SK-N-SH treated with all-trans-retinoic acid at 6 μM for 48 hours (cell line): ENCODE measurements around the gene ZNF175.

Experiments
- ATAC-seq: fragments of 200-7000 bp; cut with Tn5 transposase; 3 replicates; pipeline ENCODE4 v1.9.1; 2020; ENCODE audit warnings: mild to moderate bottlenecking, moderate library complexity
- BACH2 ChIP-seq: fragments of 250-450 bp; sonication (Bioruptor Pico); IDR thresholded peaks from 2 replicates; pipeline ENCODE4 v1.9.0; 2021; ENCODE audit warnings: mild to moderate bottlenecking, borderline replicate concordance
- CSDC2 ChIP-seq: fragments of 250-450 bp; sonication (Bioruptor Pico); IDR thresholded peaks from 2 replicates; pipeline ENCODE4 v1.5.0; 2020; ENCODE audit warnings: mild to moderate bottlenecking, moderate library complexity
- ISL1 ChIP-seq: fragments of 250-450 bp; sonication (Bioruptor Pico); IDR thresholded peaks from 2 replicates; pipeline ENCODE4 v2.1.2; 2022; ENCODE audit warnings: mild to moderate bottlenecking, moderate library complexity
- OSR1 ChIP-seq: fragments of 250-450 bp; sonication (Bioruptor Pico); IDR thresholded peaks from 2 replicates; pipeline ENCODE4 v1.8.0; 2022; ENCODE audit warnings: moderate library complexity, mild to moderate bottlenecking, inconsistent platforms
- PPARA ChIP-seq: fragments of 250-450 bp; sonication (Bioruptor Pico); IDR thresholded peaks from 2 replicates; pipeline ENCODE4 v1.5.0; 2020; ENCODE audit warnings: mild to moderate bottlenecking, borderline replicate concordance
- RARB ChIP-seq: fragments of 250-450 bp; sonication (Bioruptor Pico); IDR thresholded peaks from 2 replicates; pipeline ENCODE4 v1.8.0; 2021; ENCODE audit warnings: mild to moderate bottlenecking, moderate library complexity
- SNAI2 ChIP-seq: fragments of 250-450 bp; sonication (Bioruptor Pico); IDR thresholded peaks from 2 replicates; pipeline ENCODE4 v1.5.0; 2020; ENCODE audit warnings: mild to moderate bottlenecking, moderate library complexity
- TCF4 ChIP-seq: fragments of 250-450 bp; sonication (Bioruptor Pico); IDR thresholded peaks from 2 replicates; pipeline ENCODE4 v1.8.0; 2021; ENCODE audit warnings: mild to moderate bottlenecking, moderate library complexity, borderline replicate concordance
- TOX ChIP-seq: fragments of 250-450 bp; sonication (Bioruptor Pico); IDR thresholded peaks from 2 replicates; pipeline ENCODE4 v1.8.0; 2021; ENCODE audit warnings: mild to moderate bottlenecking, moderate library complexity, borderline replicate concordance
- TSHZ2 ChIP-seq: fragments of 250-450 bp; sonication (Bioruptor Pico); IDR thresholded peaks from 2 replicates; pipeline ENCODE4 v1.5.0; 2020; ENCODE audit warnings: mild to moderate bottlenecking, moderate library complexity
- ZC3H10 ChIP-seq: fragments of 250-450 bp; sonication (Bioruptor Pico); IDR thresholded peaks from 2 replicates; pipeline ENCODE4 v1.5.1; 2021; ENCODE audit warnings: mild to moderate bottlenecking, moderate library complexity
- ZFP3 ChIP-seq: fragments of 250-450 bp; sonication (Bioruptor Pico); IDR thresholded peaks from 2 replicates; pipeline ENCODE4 v1.5.0; 2020; ENCODE audit warnings: mild to moderate bottlenecking, moderate library complexity
- ZFP30 ChIP-seq: fragments of 450-650 bp; formaldehyde crosslinking; IDR thresholded peaks from 2 replicates; pipeline ENCODE4 v1.5.0; 2022; ENCODE audit warnings: mild to moderate bottlenecking, moderate library complexity
- ZNF70 ChIP-seq: fragments of 450-650 bp; formaldehyde crosslinking; IDR thresholded peaks from 2 replicates; pipeline ENCODE4 v1.5.0; 2020; ENCODE audit warnings: mild to moderate bottlenecking, moderate library complexity
- ZNF8 ChIP-seq: fragments of 450-650 bp; formaldehyde crosslinking; IDR thresholded peaks from 2 replicates; pipeline ENCODE4 v1.5.0; 2020; ENCODE audit warnings: mild to moderate bottlenecking, moderate library complexity
- TF ChIP-seq, protein P1 (sequence below): fragments of 250-450 bp; sonication (Bioruptor Pico); IDR thresholded peaks from 2 replicates; pipeline ENCODE4 v1.5.1; 2020; ENCODE audit warnings: low read depth, mild to moderate bottlenecking, moderate library complexity

Gene ZNF175

GRCh38 chr19:51524666-51525264, 46.3 kb upstream of the ZNF175 start:
- no peak for ATAC-seq
- no peak for TF ChIP-seq TCF4 (CRISPR knock-in tag)

DNA sequence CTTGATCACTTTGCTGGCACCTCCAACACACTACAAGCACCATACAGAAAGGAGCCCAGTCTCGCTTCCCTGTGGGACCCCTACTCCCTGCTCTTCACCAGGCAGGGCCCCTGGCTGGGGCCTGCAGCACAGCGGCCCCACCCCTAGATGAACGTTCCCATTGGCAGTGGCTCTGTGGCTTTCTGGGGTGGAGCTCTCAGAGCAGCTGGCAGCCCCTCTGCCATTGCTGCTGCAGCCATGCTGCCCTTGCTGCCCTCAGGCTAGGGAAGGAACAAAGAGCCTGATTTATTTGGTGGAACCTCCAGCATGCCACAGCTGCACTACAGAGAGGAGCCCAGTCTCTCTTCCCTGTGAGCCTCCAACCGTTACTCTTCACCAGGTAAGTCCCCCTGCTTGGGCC, 45.4 kb upstream of the ZNF175 start:
- no peak for TF ChIP-seq SNAI2
- no peak for TF ChIP-seq CSDC2
- no peak for TF ChIP-seq ZC3H10 (CRISPR knock-in tag)
- no peak for TF ChIP-seq TSHZ2
- TF ChIP-seq RARB (CRISPR knock-in tag), result no peak
- TF ChIP-seq, protein P1, sequence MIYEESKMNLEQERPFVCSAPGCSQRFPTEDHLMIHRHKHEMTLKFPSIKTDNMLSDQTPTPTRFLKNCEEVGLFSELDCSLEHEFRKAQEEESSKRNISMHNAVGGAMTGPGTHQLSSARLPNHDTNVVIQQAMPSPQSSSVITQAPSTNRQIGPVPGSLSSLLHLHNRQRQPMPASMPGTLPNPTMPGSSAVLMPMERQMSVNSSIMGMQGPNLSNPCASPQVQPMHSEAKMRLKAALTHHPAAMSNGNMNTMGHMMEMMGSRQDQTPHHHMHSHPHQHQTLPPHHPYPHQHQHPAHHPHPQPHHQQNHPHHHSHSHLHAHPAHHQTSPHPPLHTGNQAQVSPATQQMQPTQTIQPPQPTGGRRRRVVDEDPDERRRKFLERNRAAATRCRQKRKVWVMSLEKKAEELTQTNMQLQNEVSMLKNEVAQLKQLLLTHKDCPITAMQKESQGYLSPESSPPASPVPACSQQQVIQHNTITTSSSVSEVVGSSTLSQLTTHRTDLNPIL (CRISPR knock-in tag), result no peak
- no peak for TF ChIP-seq ZNF8 (CRISPR knock-in tag)
- no peak for TF ChIP-seq TCF4 (CRISPR knock-in tag)
- TF ChIP-seq, all 23 proteins: peak for 0
- no peak for ATAC-seq

GRCh38 chr19:51529301-51529700, 41.8 kb upstream of the ZNF175 start:
- no peak for TF ChIP-seq BACH2 (CRISPR knock-in tag)
- ATAC-seq, result no peak

- TF ChIP-seq TCF4 (CRISPR knock-in tag) (no peak), RARB (CRISPR knock-in tag) (no peak), ZNF8 (CRISPR knock-in tag) (no peak), SNAI2 (no peak), PPARA (CRISPR knock-in tag) (no peak), ZC3H10 (CRISPR knock-in tag) (no peak), OSR1 (no peak), ZNF70 (no peak), TOX (CRISPR knock-in tag) (no peak), ZFP3 (CRISPR knock-in tag) (no peak), ZFP30 (CRISPR knock-in tag) (no peak), TSHZ2 (no peak), ISL1 (CRISPR knock-in tag) (no peak)
- TF ChIP-seq, protein P1 (CRISPR knock-in tag), result no peak
- ATAC-seq, result no peak
These were observed 40.5 kb upstream of the ZNF175 start for GRCh38 chr19:51530616-51531015.

DNA sequence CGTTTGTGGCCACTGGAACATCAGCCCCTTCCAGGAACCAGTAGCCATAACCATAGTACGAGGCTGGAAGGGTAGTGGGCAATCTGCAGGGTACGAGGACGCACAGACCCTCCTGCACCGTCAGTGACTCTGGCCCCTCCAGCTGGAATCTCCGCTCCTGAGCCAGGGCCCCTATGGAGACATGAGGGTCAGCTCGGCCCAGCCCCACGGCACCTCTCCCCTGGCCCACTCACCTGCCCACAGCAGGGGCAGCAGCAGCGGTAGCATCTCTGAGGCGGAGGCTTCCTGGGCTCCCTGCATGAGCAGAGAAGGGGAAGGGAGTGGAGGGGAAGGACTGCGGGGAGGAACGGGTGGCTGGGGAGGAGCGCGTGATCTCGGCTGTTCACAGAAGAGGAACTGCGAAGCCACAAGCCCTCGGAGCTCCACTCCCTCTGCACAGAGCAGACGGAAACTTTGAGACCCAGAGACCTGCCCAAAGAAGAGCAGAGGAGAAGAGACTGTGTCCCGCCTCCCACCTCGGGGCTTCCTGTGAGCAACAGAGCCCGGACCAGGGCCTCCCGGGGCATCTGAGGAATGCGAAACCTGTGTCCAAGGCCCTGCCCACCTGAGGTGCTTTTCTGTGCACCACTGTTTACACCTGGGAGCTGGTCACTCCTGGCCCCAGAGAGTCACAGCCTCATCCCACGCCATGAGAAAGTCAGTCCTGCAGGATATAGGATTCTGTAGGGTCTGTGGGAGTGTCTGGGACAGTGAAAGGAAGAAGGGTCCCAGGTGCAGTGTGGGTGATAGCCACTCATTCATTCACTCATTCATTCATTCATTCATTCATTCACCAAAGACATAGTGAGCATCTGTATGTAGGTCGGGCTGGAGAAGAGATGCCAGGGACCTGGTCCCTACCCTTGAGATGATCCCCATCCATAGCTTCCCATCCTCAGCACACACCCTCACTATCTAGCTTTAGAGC, 39.5 kb upstream of the ZNF175 start, which contains the start of gene SIGLEC6:
SIGLEC6 (minus strand) TSS at position 322 of the 967 bp plus-strand sequence; CDS start at position 300, 22 bp downstream.
- ATAC-seq, result no peak
- no peak for TF ChIP-seq ZFP3 (CRISPR knock-in tag)
- TF ChIP-seq ZNF70, result no peak
- TF ChIP-seq, protein P1 (CRISPR knock-in tag), result no peak
